ENCODE results near the gene TIPRL.

TIPRL gene

DNA sequence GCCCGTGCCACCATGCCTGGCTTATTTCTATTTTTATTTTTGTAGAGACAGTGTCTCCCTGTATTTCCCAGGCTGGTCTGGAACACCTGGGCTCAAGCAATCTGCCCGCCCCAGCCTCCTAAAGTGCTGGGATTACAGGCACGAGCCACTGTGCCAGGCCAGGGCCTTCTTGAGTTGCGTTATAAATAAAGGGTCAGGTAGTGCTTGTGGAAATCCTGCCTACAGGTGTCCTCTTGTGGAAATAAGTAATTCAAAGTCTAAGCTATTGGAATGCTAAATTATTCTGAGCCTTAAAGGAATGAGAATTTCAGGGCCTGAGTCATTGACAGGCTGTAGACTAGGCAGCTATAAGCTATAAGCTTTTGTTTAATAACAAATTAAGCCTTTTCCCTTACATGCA is 38.9 kb downstream of the TIPRL start:
- DNase-seq, result no peak

GRCh38 chr1:168218658-168219057 is 39.9 kb downstream of the TIPRL start:
- DNase-seq, result no peak

DNA sequence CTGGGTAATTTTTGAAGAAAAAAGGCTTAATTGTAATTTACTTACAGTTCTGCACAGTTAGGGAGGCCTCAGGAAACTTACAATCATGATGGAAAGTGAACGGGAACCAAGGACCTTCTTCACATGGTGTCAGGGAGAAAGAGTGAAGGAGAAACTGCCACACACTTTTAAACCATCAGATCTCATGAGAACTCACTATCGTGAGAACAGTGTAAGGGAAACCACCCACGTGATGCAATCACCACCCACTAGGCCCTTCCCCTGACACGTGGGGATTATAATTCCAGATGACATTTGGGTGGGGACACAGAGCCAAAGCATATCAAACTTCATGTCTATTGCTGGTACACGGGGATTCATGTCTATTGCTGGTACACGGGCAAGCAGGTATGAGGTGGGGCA is 41.7 kb downstream of the TIPRL start:
- DNase-seq, result no peak

- DNase-seq, result no peak
Observed at GRCh38 chr1:168221275-168221674, 42.5 kb downstream of the TIPRL start.

DNA sequence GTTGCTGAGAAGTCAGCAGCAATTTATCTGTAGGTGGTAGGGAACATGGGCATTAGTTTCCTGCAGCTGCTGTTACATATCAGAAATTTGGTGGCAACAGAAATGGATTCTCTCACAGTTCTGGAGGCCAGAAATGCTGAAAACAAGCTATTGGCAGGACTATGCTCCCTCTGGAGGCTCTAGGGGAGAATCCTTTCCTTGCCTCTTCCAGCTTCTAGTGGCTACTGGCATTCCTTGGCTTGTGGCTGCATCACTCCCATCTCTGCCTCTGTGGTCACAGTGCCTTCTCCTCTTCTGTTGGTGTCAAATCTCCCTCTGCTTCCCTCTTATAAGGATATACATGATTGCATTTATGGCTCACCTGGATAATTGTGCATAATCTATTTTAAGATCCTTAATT is 44.5 kb downstream of the TIPRL start:
- DNase-seq, result no peak

DNA sequence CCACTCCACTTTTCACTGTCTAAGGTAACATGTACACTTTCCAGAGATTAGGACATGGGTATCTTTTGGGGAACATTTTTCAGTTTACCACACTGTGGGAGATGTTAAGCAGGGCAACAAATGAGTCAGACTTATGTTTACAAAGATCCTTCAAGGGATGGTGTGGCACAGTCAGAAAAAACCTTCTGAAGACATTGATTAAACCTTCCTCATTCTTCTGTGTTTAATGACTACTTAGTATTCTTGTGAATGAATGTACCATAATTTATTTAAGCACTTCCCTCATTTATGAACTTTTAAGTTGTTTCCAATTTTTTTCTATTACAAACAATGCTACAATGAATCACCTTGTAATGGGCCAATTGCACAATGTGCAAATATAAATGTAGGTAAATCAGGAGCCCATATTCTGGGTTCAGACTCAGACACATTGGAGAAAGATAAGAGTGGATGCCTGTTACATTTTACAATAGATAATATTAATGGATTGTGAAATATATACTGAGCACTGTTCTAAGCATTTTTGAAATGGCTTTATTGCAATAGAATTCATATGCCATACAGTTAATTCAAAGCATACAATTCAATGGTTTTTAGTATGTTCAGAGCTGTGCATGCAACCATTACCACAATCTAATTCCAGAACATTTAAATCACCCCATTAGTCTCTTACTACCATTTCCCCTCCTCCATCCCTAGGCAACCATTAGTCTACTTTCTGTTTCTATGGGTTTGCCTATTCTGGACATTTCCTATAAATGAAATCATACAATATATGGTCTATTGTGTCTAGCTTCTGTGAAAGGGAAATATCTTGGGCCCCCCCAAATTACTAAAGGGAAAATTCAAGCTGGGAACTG is 45.1 kb downstream of the TIPRL start:
- no peak for DNase-seq

- no peak for DNase-seq
Observed at GRCh38 chr1:168224991-168225390, 46.2 kb downstream of the TIPRL start.

DNA sequence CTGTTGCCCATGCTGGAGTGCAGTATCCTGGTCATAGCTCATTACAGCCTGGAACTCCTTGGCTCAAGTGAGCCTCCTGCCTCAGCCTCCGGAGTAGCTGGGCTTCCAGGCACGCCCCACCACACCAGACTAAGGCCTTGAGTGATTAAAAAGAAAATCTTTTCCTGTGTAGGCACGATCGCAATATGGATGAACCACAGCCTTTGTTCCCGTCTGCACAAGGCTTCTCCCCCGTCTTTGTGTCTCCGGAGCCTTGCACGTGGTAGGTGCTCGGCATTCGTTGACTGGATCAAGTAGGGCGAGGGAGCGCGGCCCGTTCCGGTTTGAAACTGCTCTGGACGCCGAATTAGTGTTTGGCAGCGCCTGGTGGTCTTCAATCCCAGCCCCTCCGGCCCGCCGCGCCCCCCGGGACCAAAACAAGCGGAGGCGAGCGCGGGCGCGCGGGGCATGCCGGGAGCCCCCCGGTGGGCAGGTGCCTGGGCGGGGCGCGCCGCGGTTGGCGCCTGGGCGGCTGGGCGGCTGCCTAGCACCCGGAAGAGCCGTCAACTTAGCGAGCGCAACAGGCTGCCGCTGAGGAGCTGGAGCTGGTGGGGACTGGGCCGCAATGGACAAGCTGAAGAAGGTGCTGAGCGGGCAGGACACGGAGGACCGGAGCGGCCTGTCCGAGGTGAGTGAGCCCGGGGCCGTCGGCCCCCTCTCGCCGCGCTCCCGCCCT is 46.9 kb downstream of the TIPRL start, which contains the start of gene SFT2D2:
TSS of gene SFT2D2 (plus strand) at position 529 of the 715 bp plus-strand sequence. CDS start at position 605, 76 bp downstream.
- peak; percentile 76 for DNase-seq

- DNase-seq, result no peak
Observed at GRCh38 chr1:168227620-168228019, 48.9 kb downstream of the TIPRL start.

GRCh38 chr1:168229893-168230292 is 51.1 kb downstream of the TIPRL start:
- DNase-seq, result no peak

DNA sequence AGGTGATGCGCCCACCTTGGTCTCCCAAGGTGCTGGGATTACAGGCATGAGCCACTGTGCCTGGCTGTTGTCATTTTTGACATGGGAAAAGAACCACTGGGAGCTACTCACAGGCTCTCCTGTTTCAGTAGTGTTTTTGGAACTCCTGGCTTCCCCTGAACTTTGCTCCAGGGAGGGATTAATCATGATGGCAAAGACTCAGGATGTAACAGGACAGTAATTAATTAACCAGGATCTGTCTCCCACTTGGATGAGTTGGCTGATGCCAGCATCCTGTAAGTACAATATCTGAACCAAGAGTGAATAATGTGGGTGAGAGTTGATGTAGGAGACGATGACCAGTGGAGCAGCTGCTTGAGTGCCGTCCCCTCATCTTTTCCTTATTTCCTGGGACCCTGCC is 51.9 kb downstream of the TIPRL start:
- no peak for DNase-seq

DNA sequence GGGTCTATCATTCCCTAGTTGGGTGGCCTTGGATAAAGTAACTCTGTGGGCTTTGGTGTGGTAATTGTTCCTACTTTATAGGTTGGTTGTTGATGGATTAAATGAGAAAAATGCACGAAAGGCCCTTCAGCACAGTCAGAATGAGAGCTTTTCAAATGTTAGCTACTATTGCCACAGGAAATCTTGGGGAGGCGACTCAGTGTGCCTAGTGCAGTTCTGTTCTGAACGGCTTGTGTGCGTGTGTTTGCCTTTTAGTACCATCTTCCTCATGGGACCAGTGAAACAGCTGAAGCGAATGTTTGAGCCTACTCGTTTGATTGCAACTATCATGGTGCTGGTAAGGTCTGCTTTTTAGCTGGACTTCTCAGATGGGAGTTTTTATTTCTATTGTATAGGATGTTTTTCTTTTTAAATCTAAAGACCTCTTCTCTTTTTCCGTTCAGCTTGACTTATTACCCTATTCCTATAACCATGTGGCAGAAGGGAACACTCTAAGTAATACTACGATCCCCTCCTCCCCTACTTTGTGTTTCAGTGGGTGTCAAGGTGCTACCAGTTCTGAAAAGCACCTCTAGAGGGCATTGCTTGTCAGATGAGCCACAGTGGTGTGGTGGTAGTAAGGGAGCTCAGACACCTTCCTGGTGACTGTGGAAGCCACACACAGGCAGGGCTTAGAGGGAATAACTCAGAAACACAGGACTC is 56.2 kb downstream of the TIPRL start:
- peak; percentile 15 for DNase-seq

- DNase-seq, result no peak
Observed at GRCh38 chr1:168235548-168235885, 56.8 kb downstream of the TIPRL start.

DNA sequence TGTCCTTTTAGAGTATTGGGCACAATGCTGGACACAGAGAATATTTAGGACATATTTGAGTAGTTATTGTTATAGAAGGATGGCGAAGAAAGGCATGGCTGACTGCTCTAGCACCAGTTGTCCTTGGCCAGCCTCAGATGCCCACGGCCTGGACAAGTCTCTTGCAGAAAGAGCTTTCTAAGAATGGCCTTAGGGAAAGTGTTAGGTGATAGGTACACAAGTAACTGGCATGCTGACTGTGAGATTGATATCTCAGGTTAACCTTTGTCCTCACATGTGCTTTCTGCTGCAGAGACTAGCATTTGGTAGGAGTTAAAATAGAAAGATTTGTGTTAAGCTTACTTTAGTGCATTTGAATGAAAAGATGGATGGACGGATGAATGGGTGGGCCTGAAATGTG is 57.2 kb downstream of the TIPRL start:
- no peak for DNase-seq

- DNase-seq, result no peak
Observed at GRCh38 chr1:168236836-168237611, 58.3 kb downstream of the TIPRL start.

GRCh38 chr1:168243198-168243597 is 64.4 kb downstream of the TIPRL start:
- no peak for DNase-seq

GRCh38 chr1:168243636-168244212 is 65.0 kb downstream of the TIPRL start:
- DNase-seq, result no peak

DNA sequence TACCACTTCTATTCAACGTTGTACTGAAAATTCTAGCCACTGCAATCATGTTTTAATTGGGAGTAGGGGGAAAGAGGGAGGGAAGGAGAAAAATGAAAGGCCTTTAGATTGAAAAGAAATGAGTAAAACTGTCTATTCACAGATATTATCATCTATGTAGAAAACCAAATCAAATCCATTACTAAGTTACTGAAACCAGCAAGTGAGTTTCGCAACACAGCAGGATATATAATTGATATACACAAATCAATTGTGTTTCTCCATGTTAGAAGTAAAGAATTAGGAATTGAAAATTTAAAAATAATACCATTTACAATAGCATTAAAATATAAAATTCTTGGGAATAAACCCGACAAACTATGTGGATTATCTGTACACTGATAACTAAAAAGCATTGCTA is 66.3 kb downstream of the TIPRL start:
- DNase-seq, result no peak

- no peak for DNase-seq
Observed at GRCh38 chr1:168246506-168246905, 67.7 kb downstream of the TIPRL start.

Data from activated effector memory CD4-positive, alpha-beta T cell treated with Interleukin-2 at 50 U/mL for 16 hours (primary cell).